HG02884 (cell line): ENCODE data around the gene CRISPLD2.
"Not testable (repeated sequence)": the region's sequence is repeated elsewhere in the genome, so short reads cannot be mapped to it uniquely, and the experiment has no call there.

ENCODE experiments used
- ATAC-seq: cut with Tn5 transposase; IDR thresholded peaks from one replicate; pipeline ENCODE4 v1.9.1; 2021; ENCODE audit warnings: mild to moderate bottlenecking, moderate library complexity; ENCODE audit not compliant: unreplicated experiment

CRISPLD2 gene

DNA sequence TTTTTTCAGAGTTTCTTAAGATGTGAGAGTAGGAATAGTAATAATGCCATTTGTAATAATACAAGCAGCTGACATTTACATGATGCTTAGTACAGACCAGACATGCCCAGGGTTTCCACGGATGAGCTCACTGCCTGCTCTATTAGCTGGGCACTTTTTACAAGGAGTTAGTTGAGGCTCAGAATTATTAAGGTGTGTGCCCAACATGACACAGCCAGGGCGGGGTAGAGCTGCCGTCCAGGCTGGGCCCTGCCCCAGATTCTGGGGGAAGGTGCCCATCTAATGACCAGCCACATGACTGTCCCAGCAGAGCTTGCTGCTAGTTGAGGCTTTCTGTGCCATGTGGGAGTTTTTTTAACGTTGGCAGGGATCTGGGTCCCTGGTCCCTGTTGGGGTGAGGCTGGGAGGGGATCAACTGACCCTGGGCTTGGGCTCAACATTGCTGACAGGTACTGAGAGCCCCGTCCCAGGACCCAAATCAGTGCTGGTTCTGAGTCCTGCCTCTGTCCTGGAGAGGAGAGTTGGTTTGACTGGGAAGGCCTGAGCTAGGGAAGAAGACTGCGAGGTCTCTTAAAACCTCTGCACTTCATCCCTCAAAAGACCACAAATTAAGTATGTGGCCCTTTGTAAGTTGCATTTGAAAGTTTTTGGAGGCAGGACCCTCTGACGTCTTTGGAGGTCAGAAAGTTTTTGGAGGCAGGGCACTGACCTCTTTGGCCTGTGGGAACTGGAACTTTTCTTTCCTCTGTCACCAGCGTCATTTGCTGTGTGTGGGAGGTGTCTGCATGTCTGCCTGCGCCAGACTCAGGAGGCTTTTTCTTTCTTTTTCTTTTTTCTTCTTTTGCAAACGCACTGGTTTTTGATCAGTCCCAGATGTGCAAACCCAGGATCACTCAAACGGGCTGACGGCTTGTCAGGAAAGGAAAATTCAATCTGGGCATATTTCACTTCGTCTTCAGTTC lies 2.2 kb downstream of the CRISPLD2 start:
- no peak for ATAC-seq

DNA sequence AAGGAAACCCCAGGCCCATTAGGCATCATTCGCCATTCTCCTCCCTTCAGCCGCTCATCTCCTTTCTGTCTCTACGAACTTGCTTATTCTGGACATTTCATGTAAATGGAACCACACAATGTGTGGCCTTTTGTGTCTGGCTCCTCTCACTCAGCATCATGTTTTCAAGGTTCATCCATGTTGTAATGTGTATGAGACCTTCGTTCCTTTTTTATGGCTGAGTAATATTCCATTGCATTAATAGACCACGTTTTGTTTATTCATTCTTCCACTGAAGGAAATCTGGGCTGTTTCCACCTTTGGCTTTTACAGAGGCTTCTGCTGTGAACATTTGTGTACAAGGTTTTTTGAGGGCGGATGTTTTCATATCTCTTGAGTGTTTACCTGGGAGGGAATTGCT lies 3.2 kb downstream of the CRISPLD2 start:
- no peak for ATAC-seq

DNA sequence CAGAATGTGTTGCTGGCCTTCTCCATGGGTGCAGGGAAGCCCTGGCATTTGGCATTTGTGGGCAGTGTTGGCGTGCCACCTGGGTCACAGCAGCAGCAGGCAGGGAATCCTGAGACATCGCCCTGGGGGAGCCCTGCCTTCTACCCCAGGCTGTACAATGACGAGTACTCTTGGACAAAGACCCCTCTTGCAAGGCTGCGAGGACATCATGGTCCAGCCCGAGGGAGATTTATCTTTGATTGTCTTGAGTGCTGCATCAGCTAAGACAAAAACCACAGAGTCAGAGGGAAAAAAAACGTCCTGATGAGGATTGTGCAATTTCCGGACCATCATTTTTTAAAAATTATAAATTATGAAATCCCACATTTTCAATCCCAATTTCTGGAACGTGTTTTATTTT lies 3.7 kb downstream of the CRISPLD2 start:
- no peak for ATAC-seq

DNA sequence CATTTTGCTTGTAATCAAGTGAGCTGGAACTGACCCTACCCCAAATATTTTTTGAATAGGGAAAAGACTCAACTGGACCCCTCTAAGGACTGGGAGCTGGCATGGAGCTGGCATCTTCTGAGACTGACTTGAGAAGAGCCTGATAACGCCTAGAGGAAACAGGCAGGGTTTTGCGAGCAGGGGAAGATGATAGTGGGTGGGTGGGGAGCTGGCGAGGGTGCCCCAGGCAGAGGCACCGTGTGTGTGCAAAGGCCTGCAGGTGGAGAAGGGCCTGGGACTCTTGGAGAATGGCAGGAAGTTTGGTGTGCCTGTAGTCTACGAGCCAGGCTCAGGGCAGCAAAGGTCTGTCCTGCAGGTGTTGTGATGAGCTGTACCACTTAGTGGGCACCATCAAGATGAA lies 4.1 kb downstream of the CRISPLD2 start:
- no peak for ATAC-seq

DNA sequence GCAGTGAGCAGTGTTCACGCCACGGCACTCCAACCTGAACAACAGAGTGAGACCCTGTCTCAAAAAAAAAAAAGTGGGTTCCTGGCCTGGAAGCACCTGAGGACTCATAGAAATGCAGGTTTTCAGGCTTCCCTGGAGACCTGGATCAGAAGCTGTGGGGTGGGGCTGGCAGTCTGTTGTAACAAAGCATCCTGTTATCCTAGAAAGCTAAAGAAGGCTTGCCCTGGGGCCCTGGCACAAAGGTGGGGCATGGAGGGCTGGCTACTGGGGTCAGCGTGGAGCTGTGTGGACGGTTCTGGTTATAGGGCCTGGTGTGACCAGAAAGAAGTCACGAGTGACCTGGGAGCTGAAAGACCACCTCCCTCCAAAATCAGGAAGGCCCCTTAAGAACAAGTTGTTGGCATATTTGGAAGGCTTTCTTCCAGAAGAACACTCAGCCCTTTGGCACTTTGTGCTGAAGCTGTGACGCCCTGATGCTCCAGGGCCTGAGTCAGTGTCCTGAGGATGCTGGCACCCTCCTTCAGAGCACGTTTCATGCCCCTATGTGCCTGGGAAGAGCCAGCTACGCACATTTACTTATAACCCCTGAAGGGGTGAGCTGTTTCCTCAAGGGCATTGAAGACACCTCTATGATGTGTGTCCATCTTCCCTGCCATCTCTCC lies 6.2 kb downstream of the CRISPLD2 start:
- ATAC-seq, result no peak

DNA sequence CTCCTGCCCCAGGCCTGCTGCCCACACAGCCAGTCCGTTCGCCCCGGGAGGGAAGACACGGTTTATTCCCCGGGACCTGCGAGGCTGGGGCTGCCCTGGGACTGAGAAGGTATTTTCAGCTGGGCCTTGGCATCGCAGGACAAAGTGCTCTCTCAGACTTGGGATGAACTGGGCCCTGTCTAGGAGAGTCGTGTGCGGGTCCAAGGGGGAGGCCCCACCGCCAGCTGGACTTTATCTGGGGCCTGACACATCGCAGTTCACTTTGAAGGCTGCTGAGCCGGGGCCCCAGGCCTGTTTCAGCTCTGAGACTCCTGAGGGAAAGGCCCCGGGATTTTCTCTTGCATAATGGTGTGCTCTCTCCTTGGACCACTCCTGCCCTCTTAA lies 6.8 kb downstream of the CRISPLD2 start:
- no peak for ATAC-seq

DNA sequence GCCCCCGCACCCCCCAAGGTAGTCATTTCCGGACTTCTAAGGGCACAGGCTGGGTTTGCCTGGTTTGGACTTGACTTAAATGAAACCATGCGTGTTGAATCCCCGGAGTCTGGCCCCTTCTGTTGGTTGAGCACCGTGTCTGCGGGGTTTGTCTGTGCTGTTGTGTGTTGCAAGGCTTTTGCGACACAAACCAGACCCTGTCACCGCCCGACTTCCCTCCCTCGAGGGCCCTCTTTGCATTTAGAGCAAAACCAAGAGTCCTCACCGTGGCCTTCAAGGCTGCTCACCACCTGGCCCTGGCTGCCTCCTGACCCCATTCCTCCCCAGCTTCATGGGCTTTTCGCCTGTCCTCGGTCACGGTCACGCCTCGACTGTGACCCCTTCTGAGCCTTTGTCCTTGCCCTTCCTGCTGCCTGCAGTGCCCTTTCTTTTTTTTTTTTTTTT lies 7.4 kb downstream of the CRISPLD2 start:
- ATAC-seq, result no peak

DNA sequence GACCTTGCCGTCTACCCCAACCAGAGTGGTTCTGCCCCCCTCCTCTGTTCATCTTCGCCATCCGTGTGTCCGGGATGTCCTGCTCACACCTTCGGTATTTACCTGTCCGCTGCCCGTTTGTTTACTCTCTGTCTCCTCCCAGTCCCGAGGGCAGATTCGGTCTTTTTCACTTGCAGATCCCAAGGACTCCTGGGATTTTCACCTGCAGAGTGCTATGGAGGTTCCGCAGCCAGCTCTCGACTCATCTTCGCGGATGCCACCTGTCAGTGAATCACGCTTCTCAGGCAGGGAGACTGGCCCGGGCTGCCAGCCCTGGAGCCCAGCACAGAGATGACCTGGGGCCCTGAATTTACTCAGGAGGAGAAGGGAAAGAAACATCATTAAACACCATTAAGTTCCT lies 8.1 kb downstream of the CRISPLD2 start:
- no peak for ATAC-seq

DNA sequence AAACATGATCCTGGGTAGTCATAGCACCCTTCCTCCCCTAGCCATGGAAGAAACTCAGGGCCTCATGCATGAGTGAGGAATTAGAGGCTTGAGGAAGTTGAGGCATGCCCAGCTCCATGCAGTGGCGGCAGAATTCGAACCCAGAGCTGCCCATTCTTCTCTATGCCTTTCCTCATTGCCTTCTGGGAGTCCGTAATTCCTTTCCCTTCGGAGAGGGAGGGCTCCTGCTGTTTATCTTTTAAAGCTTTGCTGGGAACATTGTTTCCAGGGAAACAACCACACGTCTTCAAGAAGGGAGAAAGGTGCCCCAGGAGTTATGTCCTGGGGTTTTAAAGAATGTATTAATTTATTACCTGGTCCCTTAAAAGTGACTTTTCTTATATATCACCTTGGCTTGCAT lies 8.5 kb downstream of the CRISPLD2 start:
- no peak for ATAC-seq

DNA sequence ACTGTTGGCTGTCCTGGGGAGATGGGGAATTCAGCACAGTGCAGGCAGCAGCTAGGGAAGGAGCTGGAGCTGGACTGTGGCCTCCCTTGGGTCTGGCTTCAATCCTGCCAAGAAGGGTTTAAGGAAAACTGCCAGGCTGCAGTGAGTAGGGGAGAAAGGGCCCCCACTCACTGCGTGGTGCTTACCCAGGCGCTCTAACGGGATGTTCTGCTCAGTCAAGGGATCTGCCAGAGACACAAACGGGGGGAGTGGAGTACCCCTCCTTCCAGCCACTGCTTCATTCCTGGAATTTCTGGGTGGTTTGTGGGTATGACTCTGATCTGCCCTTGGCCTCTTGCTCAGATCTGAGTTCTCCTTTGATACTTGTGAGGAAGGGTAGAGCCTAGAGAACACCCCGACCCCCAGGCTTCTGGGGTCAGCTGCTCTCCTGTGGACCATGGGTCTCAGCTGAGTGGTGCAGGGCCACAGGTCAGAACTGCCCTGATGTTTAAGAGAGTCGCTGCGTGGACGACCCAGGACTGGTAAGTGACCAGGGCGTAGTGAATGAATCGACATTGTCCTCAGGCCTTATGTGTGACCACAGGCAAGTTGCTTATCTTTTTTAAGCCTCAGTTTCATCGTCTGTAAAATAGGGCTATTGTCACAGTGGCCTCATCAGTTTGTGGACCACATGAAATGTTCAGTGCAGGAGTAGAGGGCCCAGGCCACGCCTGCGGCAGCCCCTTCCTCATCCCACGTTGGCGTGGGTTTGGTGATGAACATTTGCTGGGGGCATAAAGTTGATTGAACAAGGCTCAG lies 9.6 kb downstream of the CRISPLD2 start:
- no peak for ATAC-seq

DNA sequence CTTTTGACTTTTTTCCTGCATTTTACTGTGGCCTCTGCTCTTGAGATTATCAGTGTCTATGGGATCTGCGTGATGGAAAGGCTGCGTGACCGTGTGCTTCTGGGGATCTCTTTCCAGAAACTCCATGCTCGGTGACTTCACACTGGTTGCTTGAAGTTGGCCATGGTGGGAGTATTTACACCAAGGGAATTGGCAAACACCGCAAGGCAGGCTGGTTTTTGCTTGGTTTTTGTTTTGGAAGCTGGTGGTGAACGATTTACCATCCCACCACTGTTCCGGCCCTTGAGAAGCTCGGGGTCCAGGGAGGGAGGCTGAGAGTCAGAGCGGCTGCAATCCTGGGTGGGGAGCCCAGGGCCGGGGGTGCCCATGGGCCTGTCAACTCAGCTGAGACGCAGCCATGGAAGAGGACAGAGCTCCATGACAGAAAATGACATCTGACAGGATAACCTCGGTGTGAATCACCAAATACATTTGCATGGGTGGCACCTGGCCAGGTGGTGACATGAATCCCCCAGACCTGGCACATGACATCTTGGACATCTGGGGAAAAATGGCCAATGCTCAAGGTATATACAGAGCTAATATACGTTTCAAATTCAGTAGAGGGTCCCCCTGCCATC lies 11.1 kb downstream of the CRISPLD2 start:
- no peak for ATAC-seq

DNA sequence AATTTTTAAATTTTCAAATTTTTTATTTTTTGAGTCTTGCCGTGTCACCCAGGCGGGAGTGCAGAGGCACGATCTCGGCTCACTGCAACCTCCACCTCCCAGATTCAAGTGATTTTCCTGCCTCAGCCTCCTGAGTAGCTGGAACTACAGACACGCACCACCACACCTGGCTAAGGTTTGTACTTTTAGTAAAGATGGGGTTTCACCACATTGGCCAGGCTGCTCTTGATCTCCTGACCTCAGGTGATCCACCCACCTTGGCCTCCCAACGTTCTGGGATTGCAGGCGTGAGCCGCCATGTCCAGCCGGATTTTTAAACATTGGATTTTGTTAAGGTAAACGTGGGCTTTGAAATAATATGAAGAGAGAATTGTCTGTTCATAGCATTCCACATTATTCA lies 11.9 kb downstream of the CRISPLD2 start:
- not testable (repeated sequence) for ATAC-seq

DNA sequence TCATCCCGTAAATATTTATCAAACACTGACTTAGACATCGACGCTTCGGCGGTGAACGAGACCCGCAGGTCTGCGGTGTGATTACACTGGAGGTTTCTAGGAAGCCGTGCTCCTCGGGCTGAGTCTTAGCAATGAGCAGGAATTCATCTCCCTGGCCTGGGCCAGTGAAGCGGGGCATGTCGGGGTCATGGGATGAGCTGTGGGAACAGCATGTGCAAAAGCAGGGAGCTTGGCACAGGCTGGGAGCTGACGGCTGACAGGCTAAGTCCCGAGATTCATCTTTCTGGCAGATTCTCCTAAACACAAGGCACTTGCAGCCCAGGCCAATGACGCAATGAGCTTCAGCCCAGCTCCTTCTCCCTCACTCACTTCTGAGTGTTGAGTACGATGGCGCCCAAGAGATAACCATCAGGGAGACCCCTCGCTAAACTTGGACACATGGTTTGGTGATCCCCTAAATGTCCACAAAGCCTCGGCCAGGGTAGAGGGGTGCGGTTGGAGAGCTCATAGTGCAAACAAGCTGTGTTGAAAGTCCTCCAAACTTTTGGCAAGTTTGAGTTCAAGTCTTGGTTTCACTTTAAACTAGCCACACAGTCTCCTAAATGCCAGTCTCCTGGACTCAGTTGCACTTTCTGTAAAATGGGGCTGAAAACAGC lies 12.8 kb downstream of the CRISPLD2 start:
- ATAC-seq, result no peak

DNA sequence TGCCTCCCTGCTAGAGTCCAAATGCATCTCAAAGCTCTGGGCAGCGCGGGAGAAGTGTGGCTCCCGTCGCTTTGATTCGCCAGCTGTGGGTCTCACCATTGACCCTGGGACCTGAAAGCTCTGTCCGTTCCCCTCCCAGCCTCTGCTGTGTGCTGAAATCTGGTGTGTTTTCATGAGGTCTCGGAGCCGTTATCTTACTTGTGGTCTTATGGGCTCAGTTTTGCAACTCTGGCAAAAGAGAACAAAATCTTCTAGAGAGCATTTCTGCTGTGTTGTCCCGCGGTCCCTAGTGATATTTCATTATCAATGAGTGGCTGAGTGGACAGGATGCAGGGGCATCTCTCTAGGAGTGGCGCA lies 13.3 kb downstream of the CRISPLD2 start:
- ATAC-seq, result no peak

DNA sequence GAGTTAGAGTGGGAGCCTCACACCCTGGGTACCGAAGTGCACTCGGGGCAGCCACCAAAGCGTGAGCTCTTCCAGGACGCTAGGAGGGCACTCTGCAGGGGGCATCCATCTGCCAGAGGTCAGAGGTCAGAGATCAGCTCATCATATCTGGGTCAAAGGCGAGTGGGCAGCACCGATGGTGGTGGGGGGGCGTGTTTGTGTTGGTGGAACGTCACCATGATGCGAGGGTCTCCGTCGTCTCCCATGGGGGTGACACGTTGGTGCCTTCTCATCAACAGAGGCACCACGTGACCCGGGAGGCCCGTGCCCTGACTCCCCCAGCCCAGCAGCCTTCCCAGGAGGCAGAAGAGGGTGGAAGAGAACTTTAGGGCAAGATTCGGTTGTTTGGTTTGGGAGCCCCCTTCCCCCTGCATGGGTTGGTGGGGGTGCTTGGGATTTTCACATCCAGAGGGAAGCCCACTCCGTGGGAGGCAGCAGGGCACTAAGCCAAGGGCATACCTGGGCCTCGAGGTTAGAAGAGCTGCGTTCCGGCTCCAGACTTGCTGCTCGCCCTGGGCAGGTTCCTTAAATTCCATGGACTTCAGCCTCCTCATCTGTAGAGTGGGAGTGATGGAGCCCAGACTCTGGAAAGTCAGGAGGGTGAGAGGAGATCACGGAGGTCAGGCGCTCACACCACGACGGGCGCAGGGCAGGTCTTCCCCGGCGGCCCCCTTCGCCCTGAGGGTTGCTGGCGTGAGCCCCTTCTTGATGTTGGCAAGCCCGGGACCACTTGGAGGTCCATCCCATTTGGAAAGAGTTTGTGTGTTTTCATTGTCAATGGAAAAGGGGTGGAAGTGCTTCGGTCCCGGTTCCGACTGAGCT lies 14.0 kb downstream of the CRISPLD2 start:
- ATAC-seq, result no peak

DNA sequence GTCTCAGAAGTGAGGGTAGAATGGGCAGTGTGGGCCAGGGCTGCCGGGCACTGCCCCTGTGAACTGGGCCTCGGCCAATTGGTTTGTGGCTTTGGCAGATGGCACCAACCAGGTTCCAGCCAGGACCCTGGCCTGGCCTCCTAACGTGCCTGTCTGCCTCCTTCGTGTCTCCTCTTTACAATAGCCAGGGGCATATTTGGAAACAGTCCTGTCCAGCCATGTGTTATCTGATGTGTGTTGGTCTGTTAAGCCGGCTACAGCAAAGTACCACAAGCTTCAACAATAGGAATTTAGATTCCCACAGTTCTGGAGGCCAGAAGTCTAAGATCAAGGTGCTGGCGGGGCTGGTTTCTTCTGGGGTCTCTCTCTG lies 14.6 kb downstream of the CRISPLD2 start:
- ATAC-seq, result no peak

DNA sequence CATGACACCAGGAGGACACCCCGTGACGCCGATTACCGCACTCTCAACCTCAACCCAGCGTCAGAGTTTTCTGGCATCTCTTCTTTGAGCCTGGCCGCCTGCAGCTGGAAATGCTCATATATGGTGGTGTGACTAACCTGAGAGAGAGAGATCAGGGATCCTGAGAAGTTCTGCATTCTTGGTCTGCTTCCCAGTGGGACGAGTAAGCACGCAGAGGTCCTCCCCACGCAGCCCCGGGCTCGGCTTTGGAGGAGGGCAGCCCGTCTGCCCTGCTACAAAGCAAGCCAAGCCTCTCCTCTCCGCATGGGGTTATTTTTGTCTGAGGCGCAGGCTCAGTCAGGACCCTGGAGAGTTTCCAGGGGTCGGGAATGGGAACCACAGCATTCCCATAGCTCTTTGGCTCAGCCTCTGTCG lies 16.5 kb downstream of the CRISPLD2 start:
- ATAC-seq, result no peak

DNA sequence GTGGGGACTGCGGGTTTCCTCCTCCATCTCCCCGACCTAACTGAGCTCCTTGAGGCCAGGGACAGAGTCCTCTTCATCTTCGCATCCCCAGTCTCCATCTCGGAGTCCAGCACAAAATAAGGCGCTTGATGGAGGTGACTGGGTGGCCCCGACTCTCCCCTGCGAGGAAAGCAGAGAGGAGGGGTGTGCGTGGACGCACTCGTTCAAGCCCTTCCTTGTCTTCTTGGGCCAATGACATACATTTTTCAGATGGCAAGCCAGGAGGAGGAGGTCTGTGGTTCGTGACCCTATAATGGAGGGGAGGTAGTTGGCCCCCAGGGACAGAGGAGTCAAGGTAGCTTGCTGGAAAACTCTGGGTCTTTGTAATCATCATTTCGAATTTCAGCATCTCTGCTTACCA lies 17.2 kb downstream of the CRISPLD2 start:
- ATAC-seq, result no peak

DNA sequence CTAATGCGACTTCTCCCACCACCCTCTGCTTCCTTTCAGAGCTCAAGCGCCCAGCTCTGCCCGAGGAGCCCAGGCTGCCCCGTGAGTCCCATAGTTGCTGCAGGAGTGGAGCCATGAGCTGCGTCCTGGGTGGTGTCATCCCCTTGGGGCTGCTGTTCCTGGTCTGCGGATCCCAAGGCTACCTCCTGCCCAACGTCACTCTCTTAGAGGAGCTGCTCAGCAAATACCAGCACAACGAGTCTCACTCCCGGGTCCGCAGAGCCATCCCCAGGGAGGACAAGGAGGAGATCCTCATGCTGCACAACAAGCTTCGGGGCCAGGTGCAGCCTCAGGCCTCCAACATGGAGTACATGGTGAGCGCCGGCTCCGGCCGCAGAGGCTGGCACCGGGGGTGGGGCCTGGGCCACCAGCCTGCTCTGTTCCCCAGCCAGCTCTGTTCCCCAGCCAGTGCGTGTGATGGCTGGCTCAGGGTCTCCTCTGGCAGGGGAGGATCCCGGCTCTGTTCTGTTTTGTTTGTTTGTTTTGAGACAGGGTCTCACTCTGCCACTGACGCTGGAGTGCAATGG lies 18.7 kb downstream of the CRISPLD2 start:
- no peak for ATAC-seq
